SK-MEL-5 (cell line): ENCODE results near the gene POLR1A. TPM values are rescaled to one million over a fixed set of nuclear protein-coding genes. Genes with fewer than 3 reads are reported as not detected.

Experiments used
- DNase-seq: peaks from one replicate; pipeline ENCODE4 v3.0.0-alpha.2; 2016; ENCODE audit warnings: low read depth, low spot score
- in situ Hi-C: cut with HindIII; loops from 2 replicates; pipeline ENCODE4 v1.10.0; 2016; ENCODE audit warnings: low sequenced_read_pairs, high pct_unique_total_duplicates, low pct_unique_long_range_greater_than_20kb
- total RNA-seq: library from RNA; depleted of rRNA; stranded (reverse); fragments of >200 nt; shearing (Covaris generic); gene quantifications from 2 replicates; pipeline ENCODE4 v1.2.3, GENCODE V29; 2014

POLR1A gene
- total RNA-seq, 1 experiment from 2014 or later, result 26.3 TPM

DNA sequence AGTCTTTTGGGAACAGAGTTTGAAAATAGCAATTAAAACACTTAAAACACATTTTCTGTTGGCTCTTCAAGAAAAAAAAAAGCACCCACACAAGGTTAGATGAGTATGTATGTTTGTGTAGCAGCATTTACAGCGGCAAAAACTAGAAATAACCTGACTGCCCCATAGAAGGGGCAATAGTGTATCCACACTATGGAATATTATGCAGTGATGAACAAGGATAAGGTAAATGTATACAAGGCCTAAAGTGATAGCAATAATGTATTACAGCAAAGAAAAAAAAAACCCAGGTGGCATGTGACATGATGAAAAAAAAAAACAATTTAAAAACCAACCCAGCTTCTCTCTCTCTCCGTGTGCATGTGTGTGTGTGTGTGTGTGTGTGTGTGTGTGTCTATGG, 34.8 kb downstream of the POLR1A start:
- no peak for DNase-seq
- in situ Hi-C loops, result no loop called here

GRCh38 chr2:86069783-86070339, 35.8 kb downstream of the POLR1A start:
- in situ Hi-C loops, result no loop called here
- no peak for DNase-seq

GRCh38 chr2:86069091-86069685, 36.5 kb downstream of the POLR1A start:
- peak; percentile 99 for DNase-seq
- in situ Hi-C loops, result no loop called here

DNA sequence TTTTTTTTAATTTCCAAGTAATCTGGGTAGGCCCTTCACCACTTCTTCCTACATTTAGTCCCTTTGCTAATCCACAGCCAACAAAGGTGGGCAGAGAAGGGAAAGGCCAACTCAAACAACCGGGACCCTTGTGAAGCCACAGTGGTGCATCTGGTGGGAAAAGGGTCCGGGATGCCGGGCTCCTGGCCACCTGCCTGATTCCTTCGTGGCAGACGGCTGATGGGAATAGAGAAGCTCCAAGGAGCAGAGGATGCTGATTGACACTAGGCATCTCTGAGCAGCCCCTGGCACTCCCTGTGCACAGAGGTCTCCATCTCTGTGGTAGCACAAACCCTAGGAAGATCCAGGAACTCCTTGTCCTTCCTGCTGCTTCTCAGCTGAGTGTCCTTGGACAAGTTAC, 37.0 kb downstream of the POLR1A start:
- in situ Hi-C loops, result no loop called here

GRCh38 chr2:86068136-86068588, 37.5 kb downstream of the POLR1A start:
- in situ Hi-C loops, result no loop called here
- DNase-seq, result peak; percentile 80

More for the DNA sequence above, 37.0 kb downstream of the POLR1A start:
- DNase-seq, result no peak

DNA sequence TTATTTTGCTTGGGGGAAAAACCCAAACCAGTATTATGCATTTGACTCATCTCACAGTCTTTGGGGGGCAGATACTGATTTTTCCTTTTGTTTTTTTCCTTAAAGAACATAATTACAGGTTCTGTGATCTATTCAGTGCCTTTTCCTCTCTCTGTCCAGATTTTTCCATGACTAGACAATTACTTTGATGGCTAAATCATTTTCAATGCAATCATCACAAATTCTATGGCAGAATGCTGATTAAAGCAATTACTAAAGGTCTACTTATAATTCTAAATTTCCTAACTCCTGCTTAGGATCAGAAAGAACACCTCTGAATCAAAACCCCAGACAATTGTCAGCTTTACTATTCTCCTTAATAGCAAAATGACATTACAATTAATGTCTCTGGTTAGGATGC, 38.8 kb downstream of the POLR1A start:
- in situ Hi-C loops, result no loop called here
- DNase-seq, result no peak

- in situ Hi-C loops, result no loop called here
- no peak for DNase-seq
Measured at GRCh38 chr2:86066007-86066578, 39.6 kb downstream of the POLR1A start.

GRCh38 chr2:86065512-86065911, 40.2 kb downstream of the POLR1A start:
- no peak for DNase-seq
- in situ Hi-C loops, result no loop called here

DNA sequence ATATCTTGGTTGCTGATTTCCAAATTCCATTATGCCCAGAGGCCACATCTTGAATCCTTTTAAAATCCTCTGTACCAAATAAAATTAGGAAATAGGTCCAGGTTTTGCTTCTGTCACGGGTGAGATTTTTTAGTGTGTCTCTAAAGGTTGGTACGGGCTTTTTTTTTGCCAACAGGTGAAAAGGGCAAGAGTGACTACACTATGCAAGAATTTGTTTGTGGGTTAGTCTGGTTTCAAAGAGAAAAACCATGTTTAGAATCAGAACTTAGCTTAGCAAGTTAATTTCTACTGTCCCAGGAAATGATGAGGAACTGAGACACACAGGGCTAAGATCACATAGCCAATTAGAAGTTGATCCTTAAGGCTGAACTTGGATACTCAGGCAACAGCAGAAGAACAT, 41.7 kb downstream of the POLR1A start:
- no peak for DNase-seq
- in situ Hi-C loops, result no loop called here

DNA sequence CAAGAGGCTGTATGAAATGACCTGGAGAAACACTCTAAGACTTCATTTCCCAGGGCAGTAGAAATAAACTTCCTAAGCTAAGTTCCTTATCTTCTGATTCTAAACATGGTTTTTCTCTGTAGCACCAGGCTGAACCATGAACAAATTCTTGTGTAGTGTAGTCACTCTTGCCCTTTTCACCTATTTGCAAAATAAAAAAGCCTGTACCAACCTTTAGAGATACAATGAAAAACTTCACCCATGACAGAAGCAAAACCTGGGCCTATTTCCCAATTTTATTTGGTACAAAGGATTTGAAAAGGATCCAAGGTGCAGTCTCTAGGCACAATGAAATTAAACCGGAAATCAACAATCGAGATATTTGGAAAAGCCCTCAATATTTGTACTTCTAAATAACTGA, 43.6 kb downstream of the POLR1A start:
- DNase-seq, result no peak
- in situ Hi-C loops, result no loop called here

- in situ Hi-C loops, result no loop called here
- no peak for DNase-seq
Measured at GRCh38 chr2:86056590-86057331, 48.9 kb downstream of the POLR1A start.

DNA sequence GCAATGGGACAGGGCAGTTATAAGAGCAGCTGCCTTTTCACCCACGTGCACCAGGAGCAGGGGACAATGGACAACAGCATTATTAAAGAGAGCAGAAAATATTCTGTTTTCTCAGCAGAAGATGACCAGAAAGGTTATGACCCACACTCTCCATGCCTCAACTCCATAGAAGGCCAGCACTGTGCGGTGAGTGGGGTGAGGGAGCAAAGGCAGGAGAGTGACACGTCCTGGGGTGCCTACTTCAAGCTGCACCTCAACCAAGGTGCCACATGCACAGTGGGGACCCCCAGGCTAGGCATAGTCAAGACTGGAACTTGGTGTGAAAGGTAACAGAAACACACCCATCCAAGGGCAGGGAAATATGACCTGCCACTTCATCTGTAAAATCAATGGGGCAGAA, 50.4 kb downstream of the POLR1A start:
- in situ Hi-C loops, result no loop called here
- DNase-seq, result no peak

DNA sequence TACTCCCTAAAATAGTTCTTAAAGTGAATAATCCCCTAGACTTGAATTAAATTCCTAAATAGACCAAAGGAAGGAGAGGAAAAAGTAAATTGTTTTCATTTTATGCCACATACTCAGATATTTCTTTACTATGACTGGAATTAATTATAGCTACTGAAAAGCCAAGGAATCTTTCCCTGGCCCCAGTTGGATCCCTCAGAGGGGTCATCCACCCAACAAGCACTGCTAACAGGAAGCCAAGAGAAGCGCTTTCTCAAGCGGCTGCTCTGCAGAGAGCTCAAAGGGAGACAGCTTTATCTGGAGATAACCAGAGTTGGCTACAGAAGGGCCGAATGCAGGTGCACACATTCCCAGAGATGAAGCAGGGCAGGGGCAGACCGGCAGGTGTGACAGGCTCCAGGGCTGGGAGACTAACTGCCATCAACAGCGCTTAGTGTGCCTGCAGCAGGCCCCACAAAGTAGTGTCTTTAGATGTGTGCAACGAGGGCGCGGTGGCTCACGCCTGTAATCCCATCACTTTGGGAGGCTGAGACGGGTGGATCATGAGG, 51.1 kb downstream of the POLR1A start:
- in situ Hi-C loops, result no loop called here
- DNase-seq, result no peak

DNA sequence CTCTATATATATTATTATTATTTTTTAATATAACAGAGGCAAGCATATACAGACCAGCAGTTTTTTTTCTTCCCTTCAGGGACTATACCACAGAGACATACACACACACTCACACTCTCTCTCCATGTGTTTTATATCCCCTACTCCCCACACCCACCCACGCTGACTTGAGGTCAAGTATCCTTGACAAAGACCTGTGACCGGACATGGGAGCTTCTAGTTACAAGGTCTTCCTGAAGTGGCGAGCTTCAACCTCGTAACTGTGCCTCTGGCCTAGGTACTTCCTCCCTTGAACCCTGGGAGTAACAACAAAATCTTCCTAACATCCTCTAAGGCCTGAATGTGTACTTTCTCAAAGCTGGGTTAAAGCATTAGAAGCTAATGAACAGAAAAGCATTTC, 52.5 kb downstream of the POLR1A start:
- in situ Hi-C loops, result no loop called here

DNA sequence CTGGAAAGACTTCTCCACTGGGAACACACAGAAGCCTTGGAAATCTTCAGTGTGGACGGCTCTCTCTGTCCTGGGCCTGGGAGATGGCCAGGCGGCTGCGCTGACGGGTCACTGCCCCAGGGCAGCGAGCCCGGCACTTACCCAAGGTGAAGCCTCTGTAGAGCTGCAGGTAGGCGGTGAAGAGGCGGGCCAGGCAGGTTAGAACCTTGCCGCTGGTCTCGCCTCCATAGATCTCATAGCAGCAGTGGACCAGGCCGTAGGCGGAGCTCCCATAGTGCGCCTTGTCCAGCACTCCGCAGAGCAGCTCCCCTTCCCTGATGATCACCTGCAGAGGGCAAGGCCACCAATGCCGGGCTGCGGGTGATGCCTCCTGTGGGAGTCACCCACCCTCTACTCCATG, 53.0 kb downstream of the POLR1A start:
- no peak for DNase-seq
- in situ Hi-C loops, result no loop called here

More for the DNA sequence above, 52.5 kb downstream of the POLR1A start:
- DNase-seq, result no peak

GRCh38 chr2:86052265-86052664, 53.4 kb downstream of the POLR1A start:
- DNase-seq, result no peak
- in situ Hi-C loops, result no loop called here

DNA sequence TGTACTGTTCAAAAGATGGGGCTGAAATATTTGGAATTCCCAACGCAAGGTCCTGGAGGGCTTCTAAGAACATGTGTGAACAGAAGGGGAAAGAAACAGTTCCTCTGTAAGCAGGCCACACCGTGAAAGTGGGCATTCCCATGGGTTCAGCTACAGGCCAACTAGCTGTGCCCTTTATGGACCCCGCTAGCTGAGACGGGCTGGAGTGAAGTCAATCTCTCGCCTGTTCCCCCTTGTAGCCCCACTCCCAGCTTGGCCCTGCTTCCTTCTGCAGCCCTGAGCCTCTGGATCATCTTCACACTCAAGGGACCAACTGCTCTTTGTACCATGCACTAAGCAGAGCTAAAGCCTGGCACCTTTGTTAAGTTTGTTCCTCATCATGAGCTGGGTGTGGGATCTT, 55.4 kb downstream of the POLR1A start:
- in situ Hi-C loops, result no loop called here

GRCh38 chr2:86049529-86049928, 56.2 kb downstream of the POLR1A start:
- in situ Hi-C loops, result no loop called here
- no peak for DNase-seq

More for the DNA sequence above, 55.4 kb downstream of the POLR1A start:
- no peak for DNase-seq
